Measurements from ENCODE around the gene FAM120A. TPM values are rescaled to one million over a fixed set of nuclear protein-coding genes. Genes with fewer than 3 reads are reported as not detected.

The FAM120A gene
- total RNA-seq, 1 experiment from 2014 or later, result 53.3 TPM

DNA sequence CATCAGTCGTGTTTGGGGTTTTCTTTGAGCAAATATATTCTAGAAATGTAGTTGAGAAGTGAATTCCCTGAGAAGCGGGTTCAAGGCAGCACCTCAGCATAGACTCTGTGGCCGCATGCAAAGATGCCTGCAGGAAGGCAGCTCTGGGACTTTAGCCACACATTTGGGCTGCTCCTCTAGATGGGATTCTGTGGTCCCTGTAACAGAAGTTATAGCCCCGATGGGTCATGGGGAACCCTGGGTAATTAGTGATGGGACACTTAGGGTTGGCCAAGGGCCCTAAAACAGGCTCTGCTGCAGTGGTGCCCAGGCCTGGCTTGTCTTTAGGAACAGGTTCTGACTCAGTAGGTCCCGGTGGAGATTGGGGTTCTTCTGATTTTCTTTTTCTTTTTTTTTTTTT is 161.7 kb downstream of the FAM120A start (continued):
- TF ChIP-seq, protein P1, sequence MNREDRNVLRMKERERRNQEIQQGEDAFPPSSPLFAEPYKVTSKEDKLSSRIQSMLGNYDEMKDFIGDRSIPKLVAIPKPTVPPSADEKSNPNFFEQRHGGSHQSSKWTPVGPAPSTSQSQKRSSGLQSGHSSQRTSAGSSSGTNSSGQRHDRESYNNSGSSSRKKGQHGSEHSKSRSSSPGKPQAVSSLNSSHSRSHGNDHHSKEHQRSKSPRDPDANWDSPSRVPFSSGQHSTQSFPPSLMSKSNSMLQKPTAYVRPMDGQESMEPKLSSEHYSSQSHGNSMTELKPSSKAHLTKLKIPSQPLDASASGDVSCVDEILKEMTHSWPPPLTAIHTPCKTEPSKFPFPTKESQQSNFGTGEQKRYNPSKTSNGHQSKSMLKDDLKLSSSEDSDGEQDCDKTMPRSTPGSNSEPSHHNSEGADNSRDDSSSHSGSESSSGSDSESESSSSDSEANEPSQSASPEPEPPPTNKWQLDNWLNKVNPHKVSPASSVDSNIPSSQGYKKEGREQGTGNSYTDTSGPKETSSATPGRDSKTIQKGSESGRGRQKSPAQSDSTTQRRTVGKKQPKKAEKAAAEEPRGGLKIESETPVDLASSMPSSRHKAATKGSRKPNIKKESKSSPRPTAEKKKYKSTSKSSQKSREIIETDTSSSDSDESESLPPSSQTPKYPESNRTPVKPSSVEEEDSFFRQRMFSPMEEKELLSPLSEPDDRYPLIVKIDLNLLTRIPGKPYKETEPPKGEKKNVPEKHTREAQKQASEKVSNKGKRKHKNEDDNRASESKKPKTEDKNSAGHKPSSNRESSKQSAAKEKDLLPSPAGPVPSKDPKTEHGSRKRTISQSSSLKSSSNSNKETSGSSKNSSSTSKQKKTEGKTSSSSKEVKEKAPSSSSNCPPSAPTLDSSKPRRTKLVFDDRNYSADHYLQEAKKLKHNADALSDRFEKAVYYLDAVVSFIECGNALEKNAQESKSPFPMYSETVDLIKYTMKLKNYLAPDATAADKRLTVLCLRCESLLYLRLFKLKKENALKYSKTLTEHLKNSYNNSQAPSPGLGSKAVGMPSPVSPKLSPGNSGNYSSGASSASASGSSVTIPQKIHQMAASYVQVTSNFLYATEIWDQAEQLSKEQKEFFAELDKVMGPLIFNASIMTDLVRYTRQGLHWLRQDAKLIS (CRISPR knock-in tag; IDR thresholded peaks at IDR 0.05; ENCODE audit: borderline replicate concordance), result no peak
- TF ChIP-seq NR2C2 (CRISPR knock-in tag; IDR thresholded peaks at IDR 0.05) (no peak), ZNF263 (CRISPR knock-in tag; IDR thresholded peaks at IDR 0.05; ENCODE audit: low read depth) (no peak), ZNF232 (CRISPR knock-in tag; IDR thresholded peaks at IDR 0.05) (no peak)

DNA sequence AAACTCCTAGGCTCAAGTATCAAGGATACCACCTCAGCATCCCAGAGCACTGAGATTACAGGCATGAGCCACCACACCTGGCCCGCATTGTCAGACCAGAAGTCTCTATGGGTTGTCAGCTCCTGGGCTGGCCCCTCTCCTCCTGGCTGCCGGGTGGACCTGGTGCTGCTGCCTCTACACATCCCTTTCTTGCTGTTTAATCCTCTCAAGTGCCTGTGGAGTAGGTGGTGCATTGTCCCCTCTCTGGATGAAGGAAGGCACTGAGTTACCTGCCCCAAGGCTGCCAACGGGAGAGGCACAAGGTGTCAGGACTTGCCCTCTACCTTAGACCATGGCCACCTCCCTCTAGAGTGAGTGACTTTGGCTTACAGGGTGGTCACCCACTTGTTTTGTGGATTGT is 162.3 kb downstream of the FAM120A start:
- ATAC-seq, result no peak
- H3K27ac Mint-ChIP-seq, result no peak overlapping the region
- peaks cover 14% of the 10 kb centered on the region for H3K9me3 Mint-ChIP-seq
- TF ChIP-seq, protein P2, sequence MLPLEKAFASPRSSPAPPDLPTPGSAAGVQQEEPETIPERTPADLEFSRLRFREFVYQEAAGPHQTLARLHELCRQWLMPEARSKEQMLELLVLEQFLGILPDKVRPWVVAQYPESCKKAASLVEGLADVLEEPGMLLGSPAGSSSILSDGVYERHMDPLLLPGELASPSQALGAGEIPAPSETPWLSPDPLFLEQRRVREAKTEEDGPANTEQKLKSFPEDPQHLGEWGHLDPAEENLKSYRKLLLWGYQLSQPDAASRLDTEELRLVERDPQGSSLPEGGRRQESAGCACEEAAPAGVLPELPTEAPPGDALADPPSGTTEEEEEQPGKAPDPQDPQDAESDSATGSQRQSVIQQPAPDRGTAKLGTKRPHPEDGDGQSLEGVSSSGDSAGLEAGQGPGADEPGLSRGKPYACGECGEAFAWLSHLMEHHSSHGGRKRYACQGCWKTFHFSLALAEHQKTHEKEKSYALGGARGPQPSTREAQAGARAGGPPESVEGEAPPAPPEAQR (CRISPR knock-in tag; IDR thresholded peaks at IDR 0.05), result no peak
- TF ChIP-seq TCF7 (CRISPR knock-in tag; IDR thresholded peaks at IDR 0.05; ENCODE audit: low read depth) (no peak), SMAD3 (CRISPR knock-in tag; IDR thresholded peaks at IDR 0.05; ENCODE audit: borderline replicate concordance) (no peak), FOXJ3 (CRISPR knock-in tag; IDR thresholded peaks at IDR 0.05; ENCODE audit: borderline replicate concordance) (no peak), HMGA2 (CRISPR knock-in tag; IDR thresholded peaks at IDR 0.05) (no peak), NFE2L1 (CRISPR knock-in tag; IDR thresholded peaks at IDR 0.05) (no peak), NR3C1 (CRISPR knock-in tag; conservative IDR thresholded peaks at IDR 0.05; ENCODE audit: low read depth) (no peak), ZNF671 (CRISPR knock-in tag; IDR thresholded peaks at IDR 0.05) (no peak), SP1 (CRISPR knock-in tag; conservative IDR thresholded peaks at IDR 0.05) (no peak)
- TF ChIP-seq, protein P3, sequence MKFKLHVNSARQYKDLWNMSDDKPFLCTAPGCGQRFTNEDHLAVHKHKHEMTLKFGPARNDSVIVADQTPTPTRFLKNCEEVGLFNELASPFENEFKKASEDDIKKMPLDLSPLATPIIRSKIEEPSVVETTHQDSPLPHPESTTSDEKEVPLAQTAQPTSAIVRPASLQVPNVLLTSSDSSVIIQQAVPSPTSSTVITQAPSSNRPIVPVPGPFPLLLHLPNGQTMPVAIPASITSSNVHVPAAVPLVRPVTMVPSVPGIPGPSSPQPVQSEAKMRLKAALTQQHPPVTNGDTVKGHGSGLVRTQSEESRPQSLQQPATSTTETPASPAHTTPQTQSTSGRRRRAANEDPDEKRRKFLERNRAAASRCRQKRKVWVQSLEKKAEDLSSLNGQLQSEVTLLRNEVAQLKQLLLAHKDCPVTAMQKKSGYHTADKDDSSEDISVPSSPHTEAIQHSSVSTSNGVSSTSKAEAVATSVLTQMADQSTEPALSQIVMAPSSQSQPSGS (CRISPR knock-in tag; IDR thresholded peaks at IDR 0.05; ENCODE audit: borderline replicate concordance, low read depth), result no peak
- TF ChIP-seq, protein P4, sequence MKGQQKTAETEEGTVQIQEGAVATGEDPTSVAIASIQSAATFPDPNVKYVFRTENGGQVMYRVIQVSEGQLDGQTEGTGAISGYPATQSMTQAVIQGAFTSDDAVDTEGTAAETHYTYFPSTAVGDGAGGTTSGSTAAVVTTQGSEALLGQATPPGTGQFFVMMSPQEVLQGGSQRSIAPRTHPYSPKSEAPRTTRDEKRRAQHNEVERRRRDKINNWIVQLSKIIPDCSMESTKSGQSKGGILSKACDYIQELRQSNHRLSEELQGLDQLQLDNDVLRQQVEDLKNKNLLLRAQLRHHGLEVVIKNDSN (CRISPR knock-in tag; IDR thresholded peaks at IDR 0.05), result no peak
- TF ChIP-seq, protein P5, sequence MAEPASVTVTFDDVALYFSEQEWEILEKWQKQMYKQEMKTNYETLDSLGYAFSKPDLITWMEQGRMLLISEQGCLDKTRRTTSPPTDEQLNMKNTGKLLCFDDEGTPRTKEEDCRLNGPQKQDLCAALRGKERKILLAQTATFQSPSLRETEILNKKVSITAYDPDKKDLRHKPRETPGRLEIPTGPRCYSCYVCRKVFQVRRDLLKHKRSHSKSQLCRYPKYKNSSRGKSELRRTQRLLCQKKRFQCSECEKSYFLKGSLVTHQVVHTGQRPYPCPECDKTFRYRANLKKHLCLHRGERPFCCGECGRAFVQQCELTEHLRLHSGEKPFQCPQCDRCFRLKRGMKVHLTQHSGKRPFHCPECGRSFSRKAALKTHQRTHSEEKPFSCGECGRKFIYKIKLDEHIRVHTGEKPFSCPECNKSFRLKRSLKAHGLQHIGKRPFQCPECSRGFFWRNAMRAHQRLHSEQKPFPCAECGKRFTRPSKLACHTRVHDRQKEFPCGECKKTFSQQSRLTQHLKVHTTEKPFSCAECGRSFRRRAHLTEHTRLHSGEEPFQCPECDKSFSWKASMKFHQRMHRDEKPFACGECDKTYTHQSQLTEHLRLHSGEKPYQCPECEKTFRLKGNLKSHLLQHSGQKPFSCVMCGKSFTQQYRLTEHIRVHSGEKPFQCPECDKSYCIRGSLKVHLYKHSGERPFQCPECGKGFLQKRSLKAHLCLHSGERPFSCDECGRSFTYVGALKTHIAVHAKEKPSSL (CRISPR knock-in tag; conservative IDR thresholded peaks at IDR 0.05), result no peak
- TF ChIP-seq, protein P6, sequence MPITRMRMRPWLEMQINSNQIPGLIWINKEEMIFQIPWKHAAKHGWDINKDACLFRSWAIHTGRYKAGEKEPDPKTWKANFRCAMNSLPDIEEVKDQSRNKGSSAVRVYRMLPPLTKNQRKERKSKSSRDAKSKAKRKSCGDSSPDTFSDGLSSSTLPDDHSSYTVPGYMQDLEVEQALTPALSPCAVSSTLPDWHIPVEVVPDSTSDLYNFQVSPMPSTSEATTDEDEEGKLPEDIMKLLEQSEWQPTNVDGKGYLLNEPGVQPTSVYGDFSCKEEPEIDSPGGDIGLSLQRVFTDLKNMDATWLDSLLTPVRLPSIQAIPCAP (CRISPR knock-in tag; IDR thresholded peaks at IDR 0.05), result no peak
- TF ChIP-seq, protein P7, sequence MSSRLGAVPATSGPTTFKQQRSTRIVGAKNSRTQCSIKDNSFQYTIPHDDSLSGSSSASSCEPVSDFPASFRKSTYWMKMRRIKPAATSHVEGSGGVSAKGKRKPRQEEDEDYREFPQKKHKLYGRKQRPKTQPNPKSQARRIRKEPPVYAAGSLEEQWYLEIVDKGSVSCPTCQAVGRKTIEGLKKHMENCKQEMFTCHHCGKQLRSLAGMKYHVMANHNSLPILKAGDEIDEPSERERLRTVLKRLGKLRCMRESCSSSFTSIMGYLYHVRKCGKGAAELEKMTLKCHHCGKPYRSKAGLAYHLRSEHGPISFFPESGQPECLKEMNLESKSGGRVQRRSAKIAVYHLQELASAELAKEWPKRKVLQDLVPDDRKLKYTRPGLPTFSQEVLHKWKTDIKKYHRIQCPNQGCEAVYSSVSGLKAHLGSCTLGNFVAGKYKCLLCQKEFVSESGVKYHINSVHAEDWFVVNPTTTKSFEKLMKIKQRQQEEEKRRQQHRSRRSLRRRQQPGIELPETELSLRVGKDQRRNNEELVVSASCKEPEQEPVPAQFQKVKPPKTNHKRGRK (CRISPR knock-in tag; IDR thresholded peaks at IDR 0.05; ENCODE audit: borderline replicate concordance), result no peak
- POLR2A ChIA-PET, result no interaction called here
- H3K4me3 Mint-ChIP-seq, result no peak overlapping the region
- H3K27me3 Mint-ChIP-seq (ENCODE audit: low read depth), result no peaks in the 10 kb centered on the region
- no peak for DNase-seq (ENCODE audit: low spot score)
- peaks cover 25% of the 10 kb centered on the region for H3K4me1 Mint-ChIP-seq
- peaks cover 13% of the 10 kb centered on the region for H3K36me3 Mint-ChIP-seq
- CTCF ChIA-PET, result no interaction called here

Data from WTC11 (cell line).